Panc1 (cell line): Measurements from ENCODE around the gene MACF1. TPM values are rescaled to one million over a fixed set of nuclear protein-coding genes. Genes with fewer than 3 reads are reported as not detected.
"Not testable (repeated sequence)": the region's sequence is repeated elsewhere in the genome, so short reads cannot be mapped to it uniquely, and the experiment has no call there.

ENCODE experiments used
- ATAC-seq: fragments of 200-7000 bp; cut with Tn5 transposase; 2 replicates; pipeline ENCODE4 v1.9.1; 2020; ENCODE audit warnings: mild to moderate bottlenecking, moderate library complexity
- BruUV-seq: library from RNA; stranded (reverse); fragments of 400-500 nt; replicated peaks from 2 replicates; lab custom pipeline; 2021; lab: Mats Ljungman, UMichigan
- CTCF ChIA-PET: fragments of 300-600 bp; sonication (Branson Sonifier 250); formaldehyde crosslinking; loops from one replicate; lab custom pipeline; 2022; ENCODE audit warnings: antibody characterized with exemption; lab: Charles Lee
- POLR2A ChIA-PET: fragments of 300-600 bp; sonication (Branson Sonifier 250); formaldehyde crosslinking; loops from one replicate; lab custom pipeline; 2022; ENCODE audit warnings: antibody characterized with exemption; lab: Charles Lee
- DNase-seq: peaks from one replicate; pipeline ENCODE4 v3.0.0-alpha.2; 2010; ENCODE audit warnings: low read depth, low spot score
- H3K27ac ChIP-seq: 2 replicates; pipeline ENCODE4 v1.5.1; 2011; ENCODE audit warnings: mild to moderate bottlenecking, low read length, inconsistent platforms
- H3K27me3 ChIP-seq: fragments of 200-500 bp; sonication (Bioruptor generic); 2 replicates; pipeline ENCODE4 v1.6.0; 2014; ENCODE audit warnings: low read length, inconsistent platforms; ENCODE audit not compliant: control insufficient read depth, insufficient read depth
- H3K36me3 ChIP-seq: fragments of 200-500 bp; sonication (Bioruptor generic); 2 replicates; pipeline ENCODE4 v1.5.1; 2014; ENCODE audit warnings: inconsistent platforms, mild to moderate bottlenecking, low read length, moderate library complexity; ENCODE audit not compliant: control insufficient read depth, insufficient read depth
- H3K4me1 ChIP-seq: 2 replicates; pipeline ENCODE4 v1.5.1; 2011; ENCODE audit warnings: inconsistent platforms, mild to moderate bottlenecking, low read length, moderate library complexity; ENCODE audit not compliant: control insufficient read depth, insufficient read depth
- H3K4me3 ChIP-seq, 2 experiments: 2 replicates each; pipeline ENCODE4 v1.5.1; 2011 to 2012; ENCODE audit warnings: low read depth in 2 of 2, low read length in 2 of 2, mild to moderate bottlenecking in 2 of 2, inconsistent platforms in 1 of 2, moderate library complexity in 1 of 2
- H3K9me3 ChIP-seq: fragments of 200-500 bp; sonication (Bioruptor generic); 2 replicates; pipeline ENCODE4 v1.5.1; 2014; ENCODE audit warnings: low read depth, mild to moderate bottlenecking, inconsistent platforms, low read length, moderate library complexity; ENCODE audit not compliant: control insufficient read depth, insufficient read depth
- CTCF ChIP-seq: fragments of 450-650 bp; IDR thresholded peaks from 2 replicates; pipeline ENCODE4 v1.5.1; 2017; ENCODE audit warnings: mild to moderate bottlenecking
- POLR2AphosphoS5 ChIP-seq: IDR thresholded peaks from 2 replicates; pipeline ENCODE4 v1.6.1; 2012; ENCODE audit warnings: mild to moderate bottlenecking, low read depth, low read length, moderate library complexity
- REST ChIP-seq, 2 experiments: IDR thresholded peaks; 2 replicates each; pipeline ENCODE4 v1.6.1; 2011 to 2012; ENCODE audit warnings: low read depth in 2 of 2, control low read depth in 1 of 2, low read length in 1 of 2, mild to moderate bottlenecking in 1 of 2, moderate library complexity in 1 of 2; ENCODE audit not compliant: insufficient read depth in 1 of 2
- SIN3A ChIP-seq: IDR thresholded peaks from 2 replicates; pipeline ENCODE4 v1.6.1; 2012; ENCODE audit warnings: low read depth, mild to moderate bottlenecking, low read length, moderate library complexity, borderline replicate concordance; ENCODE audit not compliant: insufficient read depth
- TCF7L2 ChIP-seq: IDR thresholded peaks from 2 replicates; pipeline ENCODE4 v1.6.1; 2011; ENCODE audit warnings: mild to moderate bottlenecking, low read depth, low read length, inconsistent platforms
- in situ Hi-C: cut with HindIII; loops from 2 replicates; pipeline ENCODE4 v1.10.0; 2016; ENCODE audit warnings: low sequenced_read_pairs, low pct_unique_long_range_greater_than_20kb
- intact Hi-C: fragments of 100-400 bp; cut with micrococcal nuclease; formaldehyde crosslinking; loops from one replicate; pipeline ENCODE4 v1.10.0; 2022; ENCODE audit not compliant: unreplicated experiment
- total RNA-seq: library from RNA; stranded (reverse); gene quantifications from one replicate; pipeline ENCODE4 v1.2.1, GENCODE V29; 2021; ENCODE audit not compliant: unreplicated experiment

The MACF1 gene
- total RNA-seq, 1 experiment from 2014 or later = 413 TPM

GRCh38 chr1:39526466-39527189 lies 322.1 kb downstream of the MACF1 start:
- Histone ChIP-seq H3K4me1 (no peaks in the 10 kb centered on the region), H3K27ac (no peak overlapping the region), H3K9me3 (no peaks in the 10 kb centered on the region), H3K36me3 (no peaks in the 10 kb centered on the region), H3K27me3 (no peaks in the 10 kb centered on the region), H3K4me3 (no peak overlapping the region)
- ChIA-PET CTCF (no interaction called here), POLR2A (no interaction called here)
- no peak for DNase-seq
- TF ChIP-seq POLR2AphosphoS5 = no peak
- no peak for TF ChIP-seq CTCF
- no peak for TF ChIP-seq SIN3A
- TF ChIP-seq TCF7L2 = no peak
- no peak for TF ChIP-seq REST (IDR thresholded peaks at IDR 0.05; ENCODE audit: insufficient read depth in 1 of 2, low read depth in 2 of 2, low read length in 1 of 2)
- ATAC-seq = no peak
- no TSS peak for BruUV-seq
- in situ Hi-C loops (no loop called here), intact Hi-C loops (no loop called here)

GRCh38 chr1:39527190-39527579 lies 322.7 kb downstream of the MACF1 start:
- H3K4me3 ChIP-seq, H3K9me3 ChIP-seq, H3K4me1 ChIP-seq, H3K27ac ChIP-seq, H3K27me3 ChIP-seq, DNase-seq, CTCF ChIA-PET, BruUV-seq, POLR2A ChIA-PET, H3K36me3 ChIP-seq, ATAC-seq, intact Hi-C loops, in situ Hi-C loops: not testable (repeated sequence)

- Histone ChIP-seq H3K36me3 (no peaks in the 10 kb centered on the region), H3K9me3 (no peaks in the 10 kb centered on the region), H3K27me3 (no peaks in the 10 kb centered on the region), H3K4me1 (no peaks in the 10 kb centered on the region), H3K4me3 (no peak overlapping the region), H3K27ac (no peak overlapping the region)
- intact Hi-C loops (no loop called here), in situ Hi-C loops (no loop called here)
- ChIA-PET CTCF (no interaction called here), POLR2A (no interaction called here)
- DNase-seq = no peak
- no TSS peak for BruUV-seq
- ATAC-seq = no peak
- TF ChIP-seq POLR2AphosphoS5 = no peak
- no peak for TF ChIP-seq SIN3A
- TF ChIP-seq REST (IDR thresholded peaks at IDR 0.05; ENCODE audit: insufficient read depth in 1 of 2, low read depth in 2 of 2, low read length in 1 of 2) = no peak
- no peak for TF ChIP-seq TCF7L2
- TF ChIP-seq CTCF = no peak
These were observed 323.6 kb downstream of the MACF1 start for GRCh38 chr1:39528082-39528481.
